Hepatocyte (in vitro differentiated cells): ENCODE results near the gene TMEM164.

Experiments
- EZH2 ChIP-seq: fragments of 200-600 bp; sonication (generic); IDR thresholded peaks from 2 replicates; pipeline ENCODE4 v1.6.1; 2016; ENCODE audit warnings: antibody characterized with exemption, mild to moderate bottlenecking, borderline replicate concordance
- EZH2phosphoT487 ChIP-seq: fragments of 200-600 bp; sonication (generic); IDR thresholded peaks from one replicate; pipeline ENCODE4 v1.6.1; 2018; ENCODE audit warnings: antibody characterized with exemption, mild to moderate bottlenecking, low read depth, moderate library complexity; ENCODE audit not compliant: unreplicated experiment, severe bottlenecking
- TF ChIP-seq, protein P1 (sequence below): fragments of 200-600 bp; sonication (generic); IDR thresholded peaks from 2 replicates; pipeline ENCODE4 v1.5.1; 2016; ENCODE audit warnings: antibody characterized with exemption, mild to moderate bottlenecking; ENCODE audit not compliant: poor library complexity

- TF ChIP-seq EZH2 (no peak), EZH2phosphoT487 (no peak)
- TF ChIP-seq, protein P1, sequence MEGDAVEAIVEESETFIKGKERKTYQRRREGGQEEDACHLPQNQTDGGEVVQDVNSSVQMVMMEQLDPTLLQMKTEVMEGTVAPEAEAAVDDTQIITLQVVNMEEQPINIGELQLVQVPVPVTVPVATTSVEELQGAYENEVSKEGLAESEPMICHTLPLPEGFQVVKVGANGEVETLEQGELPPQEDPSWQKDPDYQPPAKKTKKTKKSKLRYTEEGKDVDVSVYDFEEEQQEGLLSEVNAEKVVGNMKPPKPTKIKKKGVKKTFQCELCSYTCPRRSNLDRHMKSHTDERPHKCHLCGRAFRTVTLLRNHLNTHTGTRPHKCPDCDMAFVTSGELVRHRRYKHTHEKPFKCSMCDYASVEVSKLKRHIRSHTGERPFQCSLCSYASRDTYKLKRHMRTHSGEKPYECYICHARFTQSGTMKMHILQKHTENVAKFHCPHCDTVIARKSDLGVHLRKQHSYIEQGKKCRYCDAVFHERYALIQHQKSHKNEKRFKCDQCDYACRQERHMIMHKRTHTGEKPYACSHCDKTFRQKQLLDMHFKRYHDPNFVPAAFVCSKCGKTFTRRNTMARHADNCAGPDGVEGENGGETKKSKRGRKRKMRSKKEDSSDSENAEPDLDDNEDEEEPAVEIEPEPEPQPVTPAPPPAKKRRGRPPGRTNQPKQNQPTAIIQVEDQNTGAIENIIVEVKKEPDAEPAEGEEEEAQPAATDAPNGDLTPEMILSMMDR, result no peak
Measured at GRCh38 chrX:109987884-109988283, 15.0 kb upstream of the TMEM164 start.
